Measurements from ENCODE around the gene SYNPO2. TPM values are rescaled to one million over a fixed set of nuclear protein-coding genes. Genes with fewer than 3 reads are reported as not detected.

Gene SYNPO2
- total and polyA plus RNA-seq, 2 of the 8 experiments (the other 6 are each of a cell fraction or from before 2014, with no cell fraction given), result 0.50 to 4.2 TPM

GRCh38 chr4:119031218-119031617, 142.6 kb downstream of the SYNPO2 start (continued):
- TF ChIP-seq CHD7 (IDR thresholded peaks at IDR 0.05; ENCODE audit: insufficient replicate concordance, low read length) (no peak), CHD2 (IDR thresholded peaks at IDR 0.05; ENCODE audit: low read length) (no peak), CTBP2 (IDR thresholded peaks at IDR 0.05; ENCODE audit: borderline replicate concordance, insufficient read depth, insufficient read length, low read length) (no peak), ATF3 (IDR thresholded peaks at IDR 0.05; ENCODE audit: insufficient read depth, low read depth, low read length) (no peak), GTF2F1 (IDR thresholded peaks at IDR 0.05; ENCODE audit: borderline replicate concordance, low read depth, low read length) (no peak), RAD21 (IDR thresholded peaks at IDR 0.05 in 1 of 2, conservative IDR thresholded peaks at IDR 0.05 in 1 of 2; ENCODE audit: low read depth in 2 of 2, low read length in 2 of 2) (no peak), GABPA (IDR thresholded peaks at IDR 0.05; ENCODE audit: borderline replicate concordance, insufficient read depth, low read length) (no peak)

All from H1 (cell line).